B cell (primary cell): ENCODE measurements around the gene HOXD3.

Experiments
- CTCF ChIP-seq: fragments of 200-600 bp; IDR thresholded peaks from one replicate; pipeline ENCODE4 v1.8.0; 2022; ENCODE audit warnings: antibody characterized with exemption, mild to moderate bottlenecking
- EZH2 ChIP-seq: IDR thresholded peaks from 2 replicates; pipeline ENCODE4 v1.6.1; 2012; ENCODE audit warnings: borderline replicate concordance, low read depth, mild to moderate bottlenecking, moderate library complexity, low read length; ENCODE audit not compliant: insufficient read depth, poor library complexity, severe bottlenecking

- no peak for TF ChIP-seq CTCF
- TF ChIP-seq EZH2: no peak
Observed at GRCh38 chr2:176177580-176178037, 20.5 kb downstream of the HOXD3 start.
